HepG2 (cell line): ENCODE results near the gene POC1B. TPM values are rescaled to one million over a fixed set of nuclear protein-coding genes. Genes with fewer than 3 reads are reported as not detected.

Source experiments
- ELF4 ChIP-seq: sonication (generic); formaldehyde crosslinking; IDR thresholded peaks from 2 replicates; pipeline ENCODE4 v1.5.0; 2020; ENCODE audit warnings: missing genetic modification reagents, mild to moderate bottlenecking, moderate library complexity, borderline replicate concordance
- ELK4 ChIP-seq: sonication (generic); formaldehyde crosslinking; IDR thresholded peaks from 2 replicates; pipeline ENCODE4 v1.9.0; 2021; ENCODE audit warnings: missing genetic modification reagents, borderline replicate concordance
- JDP2 ChIP-seq: sonication (generic); formaldehyde crosslinking; IDR thresholded peaks from 2 replicates; pipeline ENCODE4 v1.8.1; 2022; ENCODE audit warnings: missing genetic modification reagents, borderline replicate concordance
- NCOR1 ChIP-seq: fragments of 200-600 bp; sonication (generic); IDR thresholded peaks from 2 replicates; pipeline ENCODE4 v1.7.0; 2017; ENCODE audit warnings: antibody characterized with exemption, low read length, borderline replicate concordance
- NFIB ChIP-seq: sonication (generic); formaldehyde crosslinking; IDR thresholded peaks from 2 replicates; pipeline ENCODE4 v1.9.0; 2021; ENCODE audit warnings: missing genetic modification reagents, mild to moderate bottlenecking, borderline replicate concordance
- NONO ChIP-seq, 2 experiments: fragments of 450-650 bp in 1 of 2; sonication (generic) in 1 of 2; formaldehyde crosslinking in 1 of 2; IDR thresholded peaks in 1 of 2; conservative IDR thresholded peaks in 1 of 2; 2 replicates each; pipeline versions ENCODE4 v1.6.1 to v1.8.0; 2017 to 2022; ENCODE audit warnings: mild to moderate bottlenecking in 1 of 2, missing genetic modification reagents in 1 of 2, moderate library complexity in 1 of 2
- POLR2G ChIP-seq: fragments of 200-400 bp; formaldehyde crosslinking; IDR thresholded peaks from 2 replicates; pipeline ENCODE4 v1.6.1; 2018; ENCODE audit warnings: mild to moderate bottlenecking, low read depth, low read length, moderate library complexity
- SKI ChIP-seq: fragments of 450-650 bp; IDR thresholded peaks from one replicate; pipeline ENCODE4 v1.6.1; 2018; ENCODE audit warnings: mild to moderate bottlenecking; ENCODE audit not compliant: partially characterized antibody
- U2AF1 ChIP-seq: fragments of 200-400 bp; formaldehyde crosslinking; optimal IDR thresholded peaks from 2 replicates; pipeline ENCODE3; 2017; ENCODE audit warnings: mild to moderate bottlenecking, low read depth, low read length
- ZBTB25 ChIP-seq: IDR thresholded peaks from 2 replicates; pipeline ENCODE4 v1.6.1; 2018; ENCODE audit warnings: missing genetic modification reagents
- ZBTB3 ChIP-seq: sonication (generic); formaldehyde crosslinking; IDR thresholded peaks from 2 replicates; pipeline ENCODE4 v1.4.0; 2020; ENCODE audit warnings: low read depth, mild to moderate bottlenecking, moderate library complexity, missing genetic modification reagents, borderline replicate concordance
- ZNF17 ChIP-seq: sonication (generic); formaldehyde crosslinking; IDR thresholded peaks from 2 replicates; pipeline ENCODE4 v1.5.0; 2020; ENCODE audit warnings: mild to moderate bottlenecking, missing genetic modification reagents
- ZNF354B ChIP-seq: sonication (generic); formaldehyde crosslinking; IDR thresholded peaks from 2 replicates; pipeline ENCODE4 v1.8.0; 2022; ENCODE audit warnings: mild to moderate bottlenecking, missing genetic modification reagents
- polyA plus RNA-seq, 8 experiments: library from polyadenylated mRNA; depleted of rRNA in 3 of 8; stranded (reverse) in 7 of 8; unstranded in 1 of 8; fragments of >200 nt; fragmentation: Illumina TruSeq in 4 of 8; extraction: Trizol in 4 of 8; gene quantifications; 2 replicates each; pipeline versions ENCODE4 v1.2.1 to v1.2.3, GENCODE V29; 2011 to 2016; ENCODE audit warnings: low read depth in 4 of 8, missing spikeins in 1 of 8, mixed read lengths in 1 of 8; ENCODE audit not compliant: insufficient read depth in 1 of 8
- total RNA-seq, 5 experiments: library from RNA; depleted of rRNA; stranded (reverse); fragments of >200 nt; fragmentation: Illumina TruSeq; extraction: Trizol; gene quantifications; 2 replicates each; pipeline ENCODE4 v1.2.3, GENCODE V29; 2016; ENCODE audit warnings: low read depth in 1 of 5
- TF ChIP-seq, protein P1 (sequence below): fragments of 450-650 bp; IDR thresholded peaks from 2 replicates; pipeline ENCODE4 v1.6.1; 2017
- TF ChIP-seq, protein P2 (sequence below): sonication (generic); formaldehyde crosslinking; IDR thresholded peaks from 2 replicates; pipeline ENCODE4 v1.5.1; 2020; ENCODE audit warnings: missing genetic modification reagents, mild to moderate bottlenecking, borderline replicate concordance
- TF ChIP-seq, protein P3 (sequence below): sonication (generic); formaldehyde crosslinking; IDR thresholded peaks from 2 replicates; pipeline ENCODE4 v1.5.1; 2020; ENCODE audit warnings: missing genetic modification reagents, mild to moderate bottlenecking, borderline replicate concordance
- TF ChIP-seq, protein P4 (sequence below): sonication (generic); formaldehyde crosslinking; IDR thresholded peaks from 2 replicates; pipeline ENCODE4 v1.4.0; 2020; ENCODE audit warnings: mild to moderate bottlenecking, missing genetic modification reagents, borderline replicate concordance

POC1B gene
- total and polyA plus RNA-seq, 2 of the 13 experiments (the other 11 are each of a cell fraction or from before 2014, with no cell fraction given), result 9.3 to 11.0 TPM

DNA sequence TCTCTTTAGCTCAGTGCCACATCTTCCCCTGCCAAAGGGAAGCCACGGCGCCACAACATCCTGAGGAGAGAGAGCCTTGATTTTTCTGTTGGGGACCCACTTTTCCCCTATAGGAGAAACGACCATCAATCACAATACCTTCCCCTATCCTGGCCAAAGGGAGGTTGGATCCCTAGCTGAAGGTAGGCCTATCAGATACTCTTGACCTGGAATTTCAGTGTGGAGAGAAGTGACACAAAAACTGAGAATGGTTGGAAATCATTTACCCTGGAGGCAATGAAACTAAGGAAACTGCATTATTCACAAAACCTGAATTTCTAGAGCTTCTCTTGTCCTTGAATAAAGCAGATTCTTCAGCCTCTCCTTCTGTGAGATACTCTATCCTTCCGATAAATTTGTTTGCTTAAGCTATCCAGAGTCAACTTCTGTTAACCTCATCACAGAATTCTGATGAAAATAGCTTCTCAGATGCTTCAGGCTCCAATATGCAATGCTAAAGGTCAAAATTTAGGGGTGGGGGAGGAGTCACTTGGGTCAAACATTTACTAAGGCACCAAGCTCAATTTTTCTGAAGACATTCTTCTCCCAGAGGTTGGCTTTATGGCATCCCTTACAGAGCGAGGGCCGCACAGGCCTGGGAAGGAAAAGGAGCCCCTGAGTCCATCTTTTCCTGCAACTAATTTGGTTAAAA is 146.6 kb downstream of the POC1B start (continued):
- no peak for TF ChIP-seq SKI
- TF ChIP-seq, protein P1, sequence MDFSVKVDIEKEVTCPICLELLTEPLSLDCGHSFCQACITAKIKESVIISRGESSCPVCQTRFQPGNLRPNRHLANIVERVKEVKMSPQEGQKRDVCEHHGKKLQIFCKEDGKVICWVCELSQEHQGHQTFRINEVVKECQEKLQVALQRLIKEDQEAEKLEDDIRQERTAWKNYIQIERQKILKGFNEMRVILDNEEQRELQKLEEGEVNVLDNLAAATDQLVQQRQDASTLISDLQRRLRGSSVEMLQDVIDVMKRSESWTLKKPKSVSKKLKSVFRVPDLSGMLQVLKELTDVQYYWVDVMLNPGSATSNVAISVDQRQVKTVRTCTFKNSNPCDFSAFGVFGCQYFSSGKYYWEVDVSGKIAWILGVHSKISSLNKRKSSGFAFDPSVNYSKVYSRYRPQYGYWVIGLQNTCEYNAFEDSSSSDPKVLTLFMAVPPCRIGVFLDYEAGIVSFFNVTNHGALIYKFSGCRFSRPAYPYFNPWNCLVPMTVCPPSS, result no peak
- no peak for TF ChIP-seq NFIB
- no peak for TF ChIP-seq ZNF354B (CRISPR knock-in tag)
- TF ChIP-seq, protein P2, sequence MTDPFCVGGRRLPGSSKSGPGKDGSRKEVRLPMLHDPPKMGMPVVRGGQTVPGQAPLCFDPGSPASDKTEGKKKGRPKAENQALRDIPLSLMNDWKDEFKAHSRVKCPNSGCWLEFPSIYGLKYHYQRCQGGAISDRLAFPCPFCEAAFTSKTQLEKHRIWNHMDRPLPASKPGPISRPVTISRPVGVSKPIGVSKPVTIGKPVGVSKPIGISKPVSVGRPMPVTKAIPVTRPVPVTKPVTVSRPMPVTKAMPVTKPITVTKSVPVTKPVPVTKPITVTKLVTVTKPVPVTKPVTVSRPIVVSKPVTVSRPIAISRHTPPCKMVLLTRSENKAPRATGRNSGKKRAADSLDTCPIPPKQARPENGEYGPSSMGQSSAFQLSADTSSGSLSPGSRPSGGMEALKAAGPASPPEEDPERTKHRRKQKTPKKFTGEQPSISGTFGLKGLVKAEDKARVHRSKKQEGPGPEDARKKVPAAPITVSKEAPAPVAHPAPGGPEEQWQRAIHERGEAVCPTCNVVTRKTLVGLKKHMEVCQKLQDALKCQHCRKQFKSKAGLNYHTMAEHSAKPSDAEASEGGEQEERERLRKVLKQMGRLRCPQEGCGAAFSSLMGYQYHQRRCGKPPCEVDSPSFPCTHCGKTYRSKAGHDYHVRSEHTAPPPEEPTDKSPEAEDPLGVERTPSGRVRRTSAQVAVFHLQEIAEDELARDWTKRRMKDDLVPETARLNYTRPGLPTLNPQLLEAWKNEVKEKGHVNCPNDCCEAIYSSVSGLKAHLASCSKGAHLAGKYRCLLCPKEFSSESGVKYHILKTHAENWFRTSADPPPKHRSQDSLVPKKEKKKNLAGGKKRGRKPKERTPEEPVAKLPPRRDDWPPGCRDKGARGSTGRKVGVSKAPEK (CRISPR knock-in tag), result no peak
- TF ChIP-seq NONO (IDR thresholded peaks at IDR 0.05), result no peak
- no peak for TF ChIP-seq NONO (CRISPR knock-in tag; conservative IDR thresholded peaks at IDR 0.05)
- TF ChIP-seq, protein P3, sequence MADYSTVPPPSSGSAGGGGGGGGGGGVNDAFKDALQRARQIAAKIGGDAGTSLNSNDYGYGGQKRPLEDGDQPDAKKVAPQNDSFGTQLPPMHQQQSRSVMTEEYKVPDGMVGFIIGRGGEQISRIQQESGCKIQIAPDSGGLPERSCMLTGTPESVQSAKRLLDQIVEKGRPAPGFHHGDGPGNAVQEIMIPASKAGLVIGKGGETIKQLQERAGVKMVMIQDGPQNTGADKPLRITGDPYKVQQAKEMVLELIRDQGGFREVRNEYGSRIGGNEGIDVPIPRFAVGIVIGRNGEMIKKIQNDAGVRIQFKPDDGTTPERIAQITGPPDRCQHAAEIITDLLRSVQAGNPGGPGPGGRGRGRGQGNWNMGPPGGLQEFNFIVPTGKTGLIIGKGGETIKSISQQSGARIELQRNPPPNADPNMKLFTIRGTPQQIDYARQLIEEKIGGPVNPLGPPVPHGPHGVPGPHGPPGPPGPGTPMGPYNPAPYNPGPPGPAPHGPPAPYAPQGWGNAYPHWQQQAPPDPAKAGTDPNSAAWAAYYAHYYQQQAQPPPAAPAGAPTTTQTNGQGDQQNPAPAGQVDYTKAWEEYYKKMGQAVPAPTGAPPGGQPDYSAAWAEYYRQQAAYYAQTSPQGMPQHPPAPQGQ (CRISPR knock-in tag), result no peak
- TF ChIP-seq ZBTB25 (CRISPR knock-in tag), result 0 out of 2 replicates have a peak, but pooled peaks have one; percentile 22
- TF ChIP-seq ELF4 (CRISPR knock-in tag), result no peak
- TF ChIP-seq POLR2G, result peak; percentile 72; the same call in 1 of the 2 replicates
- TF ChIP-seq ELK4, result no peak
- no peak for TF ChIP-seq ZBTB3 (CRISPR knock-in tag)
- TF ChIP-seq JDP2 (CRISPR knock-in tag), result no peak
- TF ChIP-seq NCOR1, result peak; percentile 68; the same call in 1 of the 2 replicates
- TF ChIP-seq, protein P4, sequence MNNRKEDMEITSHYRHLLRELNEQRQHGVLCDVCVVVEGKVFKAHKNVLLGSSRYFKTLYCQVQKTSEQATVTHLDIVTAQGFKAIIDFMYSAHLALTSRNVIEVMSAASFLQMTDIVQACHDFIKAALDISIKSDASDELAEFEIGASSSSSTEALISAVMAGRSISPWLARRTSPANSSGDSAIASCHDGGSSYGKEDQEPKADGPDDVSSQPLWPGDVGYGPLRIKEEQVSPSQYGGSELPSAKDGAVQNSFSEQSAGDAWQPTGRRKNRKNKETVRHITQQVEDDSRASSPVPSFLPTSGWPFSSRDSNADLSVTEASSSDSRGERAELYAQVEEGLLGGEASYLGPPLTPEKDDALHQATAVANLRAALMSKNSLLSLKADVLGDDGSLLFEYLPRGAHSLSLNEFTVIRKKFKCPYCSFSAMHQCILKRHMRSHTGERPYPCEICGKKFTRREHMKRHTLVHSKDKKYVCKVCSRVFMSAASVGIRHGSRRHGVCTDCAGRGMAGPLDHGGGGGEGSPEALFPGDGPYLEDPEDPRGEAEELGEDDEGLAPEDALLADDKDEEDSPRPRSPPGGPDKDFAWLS (CRISPR knock-in tag), result no peak
- TF ChIP-seq U2AF1, result no peak
- no peak for TF ChIP-seq ZNF17
